GM19025 (cell line): ENCODE results near the gene SLC48A1.

ENCODE experiments used
- ATAC-seq: cut with Tn5 transposase; IDR thresholded peaks from one replicate; pipeline ENCODE4 v1.9.1; 2021; ENCODE audit warnings: mild to moderate bottlenecking, low read depth, moderate library complexity; ENCODE audit not compliant: unreplicated experiment

Gene SLC48A1

GRCh38 chr12:47789141-47789540 is 16.1 kb downstream of the SLC48A1 start:
- no peak for ATAC-seq

GRCh38 chr12:47789712-47790489 is 16.9 kb downstream of the SLC48A1 start:
- no peak for ATAC-seq

- no peak for ATAC-seq
Measured at GRCh38 chr12:47790676-47791350, 17.8 kb downstream of the SLC48A1 start.

GRCh38 chr12:47791351-47791746 is 18.3 kb downstream of the SLC48A1 start:
- ATAC-seq: no peak

GRCh38 chr12:47791874-47792273 is 18.8 kb downstream of the SLC48A1 start:
- ATAC-seq: no peak

- no peak for ATAC-seq
Measured at GRCh38 chr12:47793015-47793681, 20.1 kb downstream of the SLC48A1 start.

GRCh38 chr12:47794679-47795078 is 21.6 kb downstream of the SLC48A1 start:
- no peak for ATAC-seq

- ATAC-seq: no peak
Measured at GRCh38 chr12:47795121-47795813, 22.2 kb downstream of the SLC48A1 start.

GRCh38 chr12:47795814-47796411 is 22.9 kb downstream of the SLC48A1 start:
- ATAC-seq: no peak

GRCh38 chr12:47797441-47797840 is 24.4 kb downstream of the SLC48A1 start:
- no peak for ATAC-seq

GRCh38 chr12:47798382-47798948 is 25.4 kb downstream of the SLC48A1 start:
- ATAC-seq: no peak

- no peak for ATAC-seq
Measured at GRCh38 chr12:47799357-47799955, 26.4 kb downstream of the SLC48A1 start.

GRCh38 chr12:47800582-47800981 is 27.5 kb downstream of the SLC48A1 start:
- no peak for ATAC-seq

- no peak for ATAC-seq
Measured at GRCh38 chr12:47801170-47801903, 28.3 kb downstream of the SLC48A1 start.

GRCh38 chr12:47801904-47802246 is 28.8 kb downstream of the SLC48A1 start:
- no peak for ATAC-seq

GRCh38 chr12:47802312-47802711 is 29.3 kb downstream of the SLC48A1 start:
- ATAC-seq: no peak

GRCh38 chr12:47803191-47803875 is 30.3 kb downstream of the SLC48A1 start:
- ATAC-seq: no peak

GRCh38 chr12:47804171-47804570 is 31.1 kb downstream of the SLC48A1 start:
- ATAC-seq: no peak

- no peak for ATAC-seq
Measured at GRCh38 chr12:47805417-47805816, 32.4 kb downstream of the SLC48A1 start.
